ENCODE measurements around the gene KLHL17. TPM values are rescaled to one million over a fixed set of nuclear protein-coding genes. Genes with fewer than 3 reads are reported as not detected.

The KLHL17 gene
- total RNA-seq, 1 experiment from 2014 or later = 58.8 TPM

- POLR2A ChIA-PET = no interaction called here
- TF ChIP-seq REST (IDR thresholded peaks at IDR 0.05; ENCODE audit: insufficient read depth in 1 of 2, low read depth in 2 of 2, low read length in 1 of 2) (no peak), TCF7L2 (IDR thresholded peaks at IDR 0.05; ENCODE audit: low read depth, low read length) (no peak), CTCF (IDR thresholded peaks at IDR 0.05) (no peak), POLR2AphosphoS5 (IDR thresholded peaks at IDR 0.05; ENCODE audit: low read depth, low read length) (no peak), SIN3A (IDR thresholded peaks at IDR 0.05; ENCODE audit: borderline replicate concordance, insufficient read depth, low read depth, low read length) (no peak)
- H3K36me3 ChIP-seq (ENCODE audit: control insufficient read depth, insufficient read depth, low read length) = peaks cover 2% of the 10 kb centered on the region
- no peak for DNase-seq (ENCODE audit: low read depth, low spot score)
- in situ Hi-C loops (cut with HindIII; ENCODE audit: low pct_unique_long_range_greater_than_20kb, low sequenced_read_pairs) = no loop called here
- no peaks in the 10 kb centered on the region for H3K27me3 ChIP-seq (ENCODE audit: control insufficient read depth, insufficient read depth, low read length)
- peaks cover 6% of the 10 kb centered on the region for H3K4me1 ChIP-seq (ENCODE audit: control insufficient read depth, insufficient read depth, low read length)
- intact Hi-C loops (cut with micrococcal nuclease; ENCODE audit: unreplicated experiment) = no loop called here
- H3K27ac ChIP-seq (ENCODE audit: low read length) = no peak overlapping the region
- ATAC-seq = no peak
- CTCF ChIA-PET = no interaction called here
- H3K9me3 ChIP-seq (ENCODE audit: control insufficient read depth, insufficient read depth, low read depth, low read length) = no peaks in the 10 kb centered on the region
- H3K4me3 ChIP-seq (ENCODE audit: low read depth in 2 of 2, low read length in 2 of 2) = no peak overlapping the region
- no TSS peak for BruUV-seq (replicated peaks)
These were observed 10.1 kb upstream of the KLHL17 start for GRCh38 chr1:950268-950667.

- no peak overlapping the region for H3K4me3 ChIP-seq (ENCODE audit: low read depth in 2 of 2, low read length in 2 of 2)
- ChIA-PET CTCF (no interaction called here), POLR2A (no interaction called here)
- intact Hi-C loops (cut with micrococcal nuclease; ENCODE audit: unreplicated experiment) (no loop called here), in situ Hi-C loops (cut with HindIII; ENCODE audit: low pct_unique_long_range_greater_than_20kb, low sequenced_read_pairs) (no loop called here)
- H3K9me3 ChIP-seq (ENCODE audit: control insufficient read depth, insufficient read depth, low read depth, low read length) = no peaks in the 10 kb centered on the region
- DNase-seq (ENCODE audit: low read depth, low spot score) (no peak), ATAC-seq (no peak)
- H3K4me1 ChIP-seq (ENCODE audit: control insufficient read depth, insufficient read depth, low read length) = peaks cover 1% of the 10 kb centered on the region; the same call in 1 of the 2 replicates
- H3K27me3 ChIP-seq (ENCODE audit: control insufficient read depth, insufficient read depth, low read length) = no peaks in the 10 kb centered on the region
- no peak overlapping the region for H3K27ac ChIP-seq (ENCODE audit: low read length)
- peaks cover 2% of the 10 kb centered on the region for H3K36me3 ChIP-seq (ENCODE audit: control insufficient read depth, insufficient read depth, low read length)
- BruUV-seq (replicated peaks) = no TSS peak
- no peak for TF ChIP-seq TCF7L2 (IDR thresholded peaks at IDR 0.05; ENCODE audit: low read depth, low read length)
- no peak for TF ChIP-seq SIN3A (IDR thresholded peaks at IDR 0.05; ENCODE audit: borderline replicate concordance, insufficient read depth, low read depth, low read length)
- TF ChIP-seq REST (IDR thresholded peaks at IDR 0.05; ENCODE audit: insufficient read depth in 1 of 2, low read depth in 2 of 2, low read length in 1 of 2) = no peak
- TF ChIP-seq CTCF (IDR thresholded peaks at IDR 0.05) = no peak
- no peak for TF ChIP-seq POLR2AphosphoS5 (IDR thresholded peaks at IDR 0.05; ENCODE audit: low read depth, low read length)
These were observed 9.5 kb upstream of the KLHL17 start for GRCh38 chr1:950881-951280.
